NB4 (cell line): ENCODE measurements around the gene ZCCHC14.

ENCODE experiments used
- DNase-seq: peaks from one replicate; pipeline ENCODE4 v3.0.0; 2010; ENCODE audit warnings: low read depth
- H3K4me3 ChIP-seq: one replicate; pipeline ENCODE4 v1.5.1; 2011; ENCODE audit warnings: mild to moderate bottlenecking, low read depth, low read length, moderate library complexity
- CTCF ChIP-seq: IDR thresholded peaks from one replicate; pipeline ENCODE4 v1.5.1; 2012; ENCODE audit warnings: low read depth, low read length
- MAX ChIP-seq: IDR thresholded peaks from 2 replicates; pipeline ENCODE4 v1.6.1; 2011; ENCODE audit warnings: low read depth, low read length
- MYC ChIP-seq: IDR thresholded peaks from 2 replicates; pipeline ENCODE4 v1.6.1; 2011; ENCODE audit warnings: low read depth, low read length
- POLR2A ChIP-seq: IDR thresholded peaks from 2 replicates; pipeline ENCODE4 v1.6.1; 2011; ENCODE audit warnings: mild to moderate bottlenecking; ENCODE audit not compliant: insufficient read length; ENCODE audit errors: extremely low read depth

Gene ZCCHC14

GRCh38 chr16:87359121-87359520 is 133.7 kb downstream of the ZCCHC14 start:
- H3K4me3 ChIP-seq: no peak overlapping the region
- no peak for TF ChIP-seq POLR2A
- TF ChIP-seq MYC: no peak
- no peak for TF ChIP-seq MAX
- TF ChIP-seq CTCF: no peak
- no peak for DNase-seq

DNA sequence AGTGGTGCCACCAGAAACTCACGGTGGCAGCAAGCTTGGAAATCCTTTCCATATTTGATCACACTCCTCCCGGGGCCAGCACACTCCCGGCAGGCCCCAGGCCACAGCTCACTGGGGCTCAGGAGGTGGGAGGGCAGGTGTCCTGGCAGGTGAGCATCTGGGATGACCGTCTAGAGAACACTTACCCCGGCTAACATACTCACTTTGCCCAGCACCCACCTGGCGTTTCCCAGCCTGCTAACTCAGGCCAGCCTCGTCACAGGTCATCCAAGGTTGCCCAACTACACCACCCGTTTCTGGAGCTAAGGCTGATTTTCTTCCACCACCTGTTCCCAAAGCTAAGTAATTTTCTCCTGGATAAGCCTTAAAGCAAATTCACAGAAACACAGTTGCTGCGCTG is 134.1 kb downstream of the ZCCHC14 start:
- DNase-seq: no peak
- no peak overlapping the region for H3K4me3 ChIP-seq
- no peak for TF ChIP-seq CTCF
- TF ChIP-seq MAX: no peak
- TF ChIP-seq POLR2A: no peak
- TF ChIP-seq MYC: no peak

DNA sequence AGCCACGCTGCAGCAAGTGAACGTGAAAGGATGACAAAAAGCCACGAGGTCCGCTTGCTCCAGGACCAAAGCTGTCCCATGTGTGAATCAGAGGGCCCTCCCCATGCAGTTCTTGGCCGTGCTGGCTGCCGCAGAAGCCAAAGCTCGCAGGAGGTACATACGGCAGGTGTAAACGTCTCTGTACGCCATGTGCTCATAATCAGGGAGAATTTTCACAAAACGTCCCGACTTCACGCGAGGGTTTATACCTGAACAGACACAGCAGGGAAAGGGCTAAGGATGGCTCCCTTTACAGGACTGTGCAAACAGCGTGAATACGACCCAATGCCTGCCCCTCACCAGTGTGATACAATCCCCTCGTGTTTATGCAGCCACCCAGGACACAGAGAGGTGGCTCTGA is 134.6 kb downstream of the ZCCHC14 start:
- no peak for TF ChIP-seq POLR2A
- no peak for TF ChIP-seq MAX
- TF ChIP-seq MYC: no peak
- no peak for TF ChIP-seq CTCF
- no peak overlapping the region for H3K4me3 ChIP-seq
- no peak for DNase-seq

GRCh38 chr16:87356491-87356853 is 136.4 kb downstream of the ZCCHC14 start:
- TF ChIP-seq MAX (no peak), MYC (no peak), CTCF (no peak)
- no peak for DNase-seq
- no peak overlapping the region for H3K4me3 ChIP-seq
